ENCODE measurements around the gene ADCY1.

- TF ChIP-seq CTCF (conservative IDR thresholded peaks at IDR 0.05 in 1 of 2, IDR thresholded peaks at IDR 0.05 in 1 of 2; ENCODE audit: extremely low read depth in 1 of 2, insufficient read depth in 1 of 2, low read depth in 1 of 2, low read length in 2 of 2) (no peak), EZH2 (IDR thresholded peaks at IDR 0.05; ENCODE audit: borderline replicate concordance, low read length) (no peak)
These were observed 114.2 kb downstream of the ADCY1 start for GRCh38 chr7:45688382-45688781.
